HCT116 (cell line): ENCODE data around the gene MLLT3.

Experiments used
- EGR1 ChIP-seq: IDR thresholded peaks from 2 replicates; pipeline ENCODE4 v1.6.1; 2012; ENCODE audit warnings: low read depth
- EZH2 ChIP-seq: fragments of 200-600 bp; sonication (generic); IDR thresholded peaks from 2 replicates; pipeline ENCODE4 v1.6.1; 2017; ENCODE audit warnings: antibody characterized with exemption, mixed run types
- POLR2AphosphoS5 ChIP-seq: IDR thresholded peaks from 2 replicates; pipeline ENCODE4 v1.6.1; 2011; ENCODE audit warnings: mild to moderate bottlenecking, low read depth, low read length, moderate library complexity
- TF ChIP-seq, protein P1 (sequence below), 3 experiments: fragments of 200-600 bp in 1 of 3; sonication (generic) in 1 of 3; IDR thresholded peaks in 2 of 3; conservative IDR thresholded peaks in 1 of 3; 2 replicates each; pipeline ENCODE4 v1.5.1; 2012 to 2017; ENCODE audit warnings: low read depth in 2 of 3, low read length in 2 of 3, antibody characterized with exemption in 1 of 3, borderline replicate concordance in 1 of 3, control low read depth in 1 of 3, mild to moderate bottlenecking in 1 of 3, mixed read lengths in 1 of 3, mixed run types in 1 of 3, moderate library complexity in 1 of 3; ENCODE audit not compliant: insufficient read depth in 1 of 3

DNA sequence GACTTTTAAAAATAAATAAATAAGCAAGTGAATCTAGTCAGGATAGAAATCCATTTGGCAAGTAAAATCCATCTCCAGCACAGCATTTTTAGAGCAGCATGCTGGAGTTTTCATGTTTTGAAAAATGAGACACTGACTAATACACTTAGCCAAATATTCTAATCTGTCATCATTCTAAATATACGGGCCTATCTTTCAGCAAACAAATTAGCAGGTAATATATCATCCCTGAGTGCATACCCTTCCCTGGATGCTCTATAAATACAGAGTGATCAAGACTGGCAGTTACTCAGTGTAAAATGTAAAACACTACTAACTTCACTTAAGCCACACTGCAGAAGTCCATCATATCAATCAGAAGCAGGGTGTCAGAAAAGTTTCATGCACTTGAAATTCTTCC is 58.4 kb downstream of the MLLT3 start:
- TF ChIP-seq EZH2 (no peak), EGR1 (no peak), POLR2AphosphoS5 (no peak)
- TF ChIP-seq, protein P1, sequence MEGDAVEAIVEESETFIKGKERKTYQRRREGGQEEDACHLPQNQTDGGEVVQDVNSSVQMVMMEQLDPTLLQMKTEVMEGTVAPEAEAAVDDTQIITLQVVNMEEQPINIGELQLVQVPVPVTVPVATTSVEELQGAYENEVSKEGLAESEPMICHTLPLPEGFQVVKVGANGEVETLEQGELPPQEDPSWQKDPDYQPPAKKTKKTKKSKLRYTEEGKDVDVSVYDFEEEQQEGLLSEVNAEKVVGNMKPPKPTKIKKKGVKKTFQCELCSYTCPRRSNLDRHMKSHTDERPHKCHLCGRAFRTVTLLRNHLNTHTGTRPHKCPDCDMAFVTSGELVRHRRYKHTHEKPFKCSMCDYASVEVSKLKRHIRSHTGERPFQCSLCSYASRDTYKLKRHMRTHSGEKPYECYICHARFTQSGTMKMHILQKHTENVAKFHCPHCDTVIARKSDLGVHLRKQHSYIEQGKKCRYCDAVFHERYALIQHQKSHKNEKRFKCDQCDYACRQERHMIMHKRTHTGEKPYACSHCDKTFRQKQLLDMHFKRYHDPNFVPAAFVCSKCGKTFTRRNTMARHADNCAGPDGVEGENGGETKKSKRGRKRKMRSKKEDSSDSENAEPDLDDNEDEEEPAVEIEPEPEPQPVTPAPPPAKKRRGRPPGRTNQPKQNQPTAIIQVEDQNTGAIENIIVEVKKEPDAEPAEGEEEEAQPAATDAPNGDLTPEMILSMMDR (IDR thresholded peaks at IDR 0.05 in 2 of 3, conservative IDR thresholded peaks at IDR 0.05 in 1 of 3; ENCODE audit: borderline replicate concordance in 1 of 3, insufficient read depth in 1 of 3, low read depth in 2 of 3, low read length in 2 of 3): no peak
